ENCODE data around the gene MGAT3.

DNA sequence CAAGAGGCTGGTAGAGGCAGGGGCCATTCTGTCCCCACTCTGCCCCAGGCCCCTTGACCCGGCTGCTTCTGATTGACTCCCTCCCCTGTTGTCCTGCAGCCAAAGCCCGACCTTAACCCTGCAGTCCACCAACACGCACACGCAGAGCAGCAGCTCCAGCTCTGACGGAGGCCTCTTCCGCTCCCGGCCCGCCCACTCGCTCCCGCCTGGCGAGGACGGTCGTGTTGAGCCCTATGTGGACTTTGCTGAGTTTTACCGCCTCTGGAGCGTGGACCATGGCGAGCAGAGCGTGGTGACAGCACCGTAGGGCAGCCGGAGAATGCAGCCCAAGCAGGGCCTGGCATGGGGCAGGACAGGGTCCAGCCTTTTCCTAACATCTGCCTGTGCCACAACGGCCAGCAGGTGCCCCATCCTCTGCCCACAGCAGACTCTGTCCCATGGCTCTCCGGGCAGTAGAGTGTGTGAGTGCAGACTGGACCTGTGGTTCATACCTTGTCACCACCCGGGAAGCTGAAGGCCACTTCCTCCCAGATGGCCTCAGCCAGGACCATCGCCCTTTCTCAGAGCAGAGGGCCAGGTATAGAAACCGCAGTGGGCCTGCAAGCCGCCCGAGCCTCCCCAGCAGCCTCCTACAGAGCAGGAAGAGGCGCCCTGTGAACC lies 26.8 kb upstream of the MGAT3 start:
- TF ChIP-seq, protein P1, sequence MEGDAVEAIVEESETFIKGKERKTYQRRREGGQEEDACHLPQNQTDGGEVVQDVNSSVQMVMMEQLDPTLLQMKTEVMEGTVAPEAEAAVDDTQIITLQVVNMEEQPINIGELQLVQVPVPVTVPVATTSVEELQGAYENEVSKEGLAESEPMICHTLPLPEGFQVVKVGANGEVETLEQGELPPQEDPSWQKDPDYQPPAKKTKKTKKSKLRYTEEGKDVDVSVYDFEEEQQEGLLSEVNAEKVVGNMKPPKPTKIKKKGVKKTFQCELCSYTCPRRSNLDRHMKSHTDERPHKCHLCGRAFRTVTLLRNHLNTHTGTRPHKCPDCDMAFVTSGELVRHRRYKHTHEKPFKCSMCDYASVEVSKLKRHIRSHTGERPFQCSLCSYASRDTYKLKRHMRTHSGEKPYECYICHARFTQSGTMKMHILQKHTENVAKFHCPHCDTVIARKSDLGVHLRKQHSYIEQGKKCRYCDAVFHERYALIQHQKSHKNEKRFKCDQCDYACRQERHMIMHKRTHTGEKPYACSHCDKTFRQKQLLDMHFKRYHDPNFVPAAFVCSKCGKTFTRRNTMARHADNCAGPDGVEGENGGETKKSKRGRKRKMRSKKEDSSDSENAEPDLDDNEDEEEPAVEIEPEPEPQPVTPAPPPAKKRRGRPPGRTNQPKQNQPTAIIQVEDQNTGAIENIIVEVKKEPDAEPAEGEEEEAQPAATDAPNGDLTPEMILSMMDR (IDR thresholded peaks at IDR 0.05): no peak
- no peak for TF ChIP-seq POLR2AphosphoS5 (IDR thresholded peaks at IDR 0.05; ENCODE audit: low read depth, low read length)
